H1 (cell line): Measurements from ENCODE around the gene EFCAB6. TPM values are rescaled to one million over a fixed set of nuclear protein-coding genes. Genes with fewer than 3 reads are reported as not detected.
A peak's percentile ranks its signal among the peaks of the same experiment; 100 is the strongest.

Experiments used
- CTCF ChIA-PET: fragments of 300-600 bp; sonication (Branson Sonifier 250); formaldehyde crosslinking; loops from one replicate; lab custom pipeline; 2021; ENCODE audit not compliant: partially characterized antibody; lab: Charles Lee
- POLR2A ChIA-PET: fragments of 300-600 bp; sonication (Branson Sonifier 250); formaldehyde crosslinking; loops from one replicate; lab custom pipeline; 2021; ENCODE audit warnings: inconsistent platforms; ENCODE audit not compliant: partially characterized antibody; lab: Charles Lee
- DNase-seq, 2 experiments: peaks; one replicate each; pipeline versions ENCODE4 v3.0.0 to v3.0.0-alpha.2; 2010 to 2022; ENCODE audit warnings: low spot score in 2 of 2, low read depth in 1 of 2, mixed read lengths in 1 of 2
- FAIRE-seq: peaks from 2 replicates; lab custom pipeline; 2011; peaks lifted over from hg19 to GRCh38; lab: Jason Lieb, UNC
- H2AFZ ChIP-seq: 2 replicates; pipeline ENCODE4 v1.8.1; 2012; ENCODE audit warnings: low read length, inconsistent platforms
- H2AK5ac ChIP-seq: 2 replicates; pipeline ENCODE4 v1.6.1; 2013; ENCODE audit warnings: low read depth, low read length
- H2BK120ac ChIP-seq: replicated peaks from 2 replicates; pipeline ENCODE3; 2013; ENCODE audit warnings: low read depth, low read length, inconsistent platforms
- H2BK12ac ChIP-seq: 2 replicates; pipeline ENCODE4 v1.6.1; 2013; ENCODE audit warnings: low read depth, low read length
- H2BK15ac ChIP-seq: 2 replicates; pipeline ENCODE4 v1.6.1; 2013; ENCODE audit warnings: low read length
- H2BK20ac ChIP-seq: 2 replicates; pipeline ENCODE4 v1.6.1; 2013; ENCODE audit warnings: low read length
- H2BK5ac ChIP-seq: 2 replicates; pipeline ENCODE4 v1.6.1; 2013; ENCODE audit warnings: low read depth, low read length
- H3K14ac ChIP-seq: 2 replicates; pipeline ENCODE4 v1.6.1; 2013; ENCODE audit warnings: inconsistent platforms; ENCODE audit not compliant: insufficient read length
- H3K18ac ChIP-seq: 2 replicates; pipeline ENCODE4 v1.6.1; 2013; ENCODE audit warnings: low read length; ENCODE audit errors: extremely low read depth
- H3K23ac ChIP-seq: 2 replicates; pipeline ENCODE4 v1.6.1; 2013; ENCODE audit warnings: inconsistent platforms; ENCODE audit not compliant: insufficient read length
- H3K23me2 ChIP-seq: 2 replicates; pipeline ENCODE4 v1.6.1; 2013; ENCODE audit warnings: low read depth, low read length
- H3K27ac ChIP-seq: 2 replicates; pipeline ENCODE4 v1.6.1; 2011; ENCODE audit warnings: low read depth, low read length, inconsistent platforms
- H3K27me3 ChIP-seq, 4 experiments: replicated peaks in 1 of 4; 1 replicate in 1 of 4; 2 replicates in 3 of 4; pipeline versions ENCODE4 v1.6.1 to v1.8.1; 2011 to 2013; ENCODE audit warnings: low read length in 3 of 4, mild to moderate bottlenecking in 3 of 4, inconsistent platforms in 2 of 4, mixed read lengths in 2 of 4, moderate library complexity in 1 of 4; ENCODE audit not compliant: control insufficient read depth in 3 of 4, insufficient read depth in 3 of 4; ENCODE audit errors: extremely low read depth in 1 of 4
- H3K36me3 ChIP-seq, 4 experiments: 2 replicates each; pipeline versions ENCODE4 v1.6.1 to v1.8.1; 2011 to 2013; ENCODE audit warnings: mild to moderate bottlenecking in 4 of 4, low read length in 3 of 4, moderate library complexity in 2 of 4, control low read depth in 1 of 4, inconsistent platforms in 1 of 4; ENCODE audit not compliant: insufficient read depth in 4 of 4, control insufficient read depth in 2 of 4
- H3K4ac ChIP-seq: replicated peaks from 2 replicates; pipeline ENCODE3; 2013; ENCODE audit warnings: low read length, low read depth, mixed read lengths, inconsistent platforms; ENCODE audit not compliant: insufficient read length
- H3K4me1 ChIP-seq, 4 experiments: replicated peaks in 1 of 4; 1 replicate in 1 of 4; 2 replicates in 3 of 4; pipeline versions ENCODE4 v1.6.1 to v1.8.1; 2011 to 2013; ENCODE audit warnings: low read length in 3 of 4, inconsistent platforms in 2 of 4, mixed read lengths in 1 of 4; ENCODE audit not compliant: insufficient read depth in 4 of 4, control insufficient read depth in 3 of 4
- H3K4me2 ChIP-seq, 2 experiments: 2 replicates each; pipeline versions ENCODE4 v1.6.1 to v1.8.1; 2011 to 2013; ENCODE audit warnings: low read depth in 2 of 2, low read length in 2 of 2, control low read depth in 1 of 2, inconsistent platforms in 1 of 2, mild to moderate bottlenecking in 1 of 2; ENCODE audit not compliant: insufficient read depth in 1 of 2
- H3K4me3 ChIP-seq, 4 experiments: fragments of 200-600, 300-600 bp in 1 of 4; sonication (generic), shearing (Covaris generic), sonication (Bioruptor Twin) in 1 of 4; 2 replicates each; pipeline versions ENCODE4 v1.5.1 to v1.8.1; 2011 to 2016; ENCODE audit warnings: low read length in 4 of 4, low read depth in 3 of 4, control low read depth in 2 of 4, inconsistent platforms in 2 of 4, mild to moderate bottlenecking in 2 of 4, mixed read lengths in 1 of 4, moderate library complexity in 1 of 4; ENCODE audit not compliant: insufficient read depth in 2 of 4; ENCODE audit errors: extremely low read depth in 1 of 4
- H3K56ac ChIP-seq: replicated peaks from 2 replicates; pipeline ENCODE3; 2013; ENCODE audit warnings: low read depth, mild to moderate bottlenecking, mixed read lengths, low read length, inconsistent platforms; ENCODE audit not compliant: insufficient read length
- H3K79me1 ChIP-seq: 2 replicates; pipeline ENCODE4 v1.6.1; 2013; ENCODE audit warnings: low read depth, low read length, control low read depth
- H3K79me2 ChIP-seq, 2 experiments: 2 replicates each; pipeline versions ENCODE4 v1.6.1 to v1.8.1; 2012 to 2013; ENCODE audit warnings: low read length in 2 of 2, mild to moderate bottlenecking in 2 of 2, inconsistent platforms in 1 of 2; ENCODE audit not compliant: insufficient read depth in 2 of 2, control insufficient read depth in 1 of 2
- H3K9ac ChIP-seq, 4 experiments: replicated peaks in 1 of 4; 1 replicate in 1 of 4; 2 replicates in 3 of 4; pipeline versions ENCODE4 v1.6.1 to v1.8.1; 2011 to 2013; ENCODE audit warnings: low read depth in 3 of 4, low read length in 3 of 4, control low read depth in 2 of 4, mild to moderate bottlenecking in 2 of 4, moderate library complexity in 2 of 4, inconsistent platforms in 1 of 4; ENCODE audit errors: extremely low read depth in 1 of 4
- H3K9me3 ChIP-seq, 2 experiments: 2 replicates each; pipeline versions ENCODE4 v1.6.1 to v1.8.1; 2012 to 2013; ENCODE audit warnings: mild to moderate bottlenecking in 2 of 2, moderate library complexity in 2 of 2, control low read depth in 1 of 2, inconsistent platforms in 1 of 2, low read depth in 1 of 2, low read length in 1 of 2, mixed read lengths in 1 of 2; ENCODE audit not compliant: insufficient read depth in 2 of 2
- H4K20me1 ChIP-seq, 2 experiments: replicated peaks in 1 of 2; 2 replicates each; pipeline versions ENCODE3 to v1.8.1; 2011 to 2013; ENCODE audit warnings: inconsistent platforms in 2 of 2, low read length in 2 of 2, mild to moderate bottlenecking in 1 of 2; ENCODE audit not compliant: insufficient read depth in 2 of 2, control insufficient read depth in 1 of 2
- H4K5ac ChIP-seq: 2 replicates; pipeline ENCODE4 v1.6.1; 2013; ENCODE audit warnings: low read length, low read depth, mixed read lengths, inconsistent platforms; ENCODE audit not compliant: insufficient read length
- H4K8ac ChIP-seq: 2 replicates; pipeline ENCODE4 v1.8.0; 2013; ENCODE audit warnings: mild to moderate bottlenecking, moderate library complexity, low read length, inconsistent platforms; ENCODE audit not compliant: insufficient read depth; ENCODE audit errors: extremely low read depth
- H4K91ac ChIP-seq: replicated peaks from 2 replicates; pipeline ENCODE3; 2013; ENCODE audit warnings: low read length, mixed read lengths, inconsistent platforms; ENCODE audit not compliant: insufficient read length
- BRCA1 ChIP-seq: IDR thresholded peaks from 2 replicates; pipeline ENCODE4 v1.6.1; 2012; ENCODE audit warnings: low read depth, low read length, improper control_type of control experiment
- CEBPB ChIP-seq: IDR thresholded peaks from 2 replicates; pipeline ENCODE4 v1.6.1; 2012; ENCODE audit warnings: low read depth, low read length
- EZH2 ChIP-seq: fragments of 200-600 bp; sonication (generic); IDR thresholded peaks from 2 replicates; pipeline ENCODE4 v1.7.1; 2012; ENCODE audit warnings: low read depth, mild to moderate bottlenecking, moderate library complexity, low read length, inconsistent platforms; ENCODE audit not compliant: severe bottlenecking
- FOSL1 ChIP-seq: IDR thresholded peaks from 2 replicates; pipeline ENCODE4 v1.6.1; 2011; ENCODE audit warnings: mild to moderate bottlenecking, low read depth, low read length, moderate library complexity; ENCODE audit not compliant: insufficient read depth
- NRF1 ChIP-seq: IDR thresholded peaks from 2 replicates; pipeline ENCODE4 v1.6.1; 2011; ENCODE audit warnings: mild to moderate bottlenecking, low read depth, low read length, improper control_type of control experiment
- PHF8 ChIP-seq: fragments of 200-600 bp; sonication (generic); conservative IDR thresholded peaks from 2 replicates; pipeline ENCODE4 v1.7.1; 2012; ENCODE audit warnings: low read depth, mild to moderate bottlenecking, inconsistent platforms, low read length, moderate library complexity
- POU5F1 ChIP-seq: IDR thresholded peaks from 2 replicates; pipeline ENCODE4 v1.6.1; 2011; ENCODE audit warnings: low read depth, mild to moderate bottlenecking, low read length, moderate library complexity
- RBBP5 ChIP-seq: IDR thresholded peaks from 2 replicates; pipeline ENCODE4 v1.7.1; 2012; ENCODE audit warnings: low read depth, mild to moderate bottlenecking, inconsistent platforms, low read length, moderate library complexity, borderline replicate concordance
- SIX5 ChIP-seq: IDR thresholded peaks from 2 replicates; pipeline ENCODE4 v1.6.1; 2011; ENCODE audit warnings: mild to moderate bottlenecking, low read depth, low read length
- SP1 ChIP-seq: IDR thresholded peaks from 2 replicates; pipeline ENCODE4 v1.6.1; 2011; ENCODE audit warnings: low read depth, low read length
- TEAD4 ChIP-seq: IDR thresholded peaks from 2 replicates; pipeline ENCODE4 v1.6.1; 2012; ENCODE audit warnings: low read depth, low read length, inconsistent platforms, mixed read lengths
- ZNF274 ChIP-seq: IDR thresholded peaks from 2 replicates; pipeline ENCODE4 v1.7.0; 2012; ENCODE audit warnings: low read length, borderline replicate concordance; ENCODE audit errors: extremely low read depth
- WGBS, 2 experiments: shearing (Covaris generic) in 1 of 2; methylation state at CpG; one replicate each; pipeline versions ENCODE4 v1.1.6 to v1.1.7; 2013 to 2015; ENCODE audit warnings: low lambda C conversion rate in 2 of 2, mixed read lengths in 2 of 2, inconsistent platforms in 1 of 2, low coverage in 1 of 2, missing lambda C conversion rate in 1 of 2; ENCODE audit not compliant: insufficient replicate concordance in 2 of 2, insufficient coverage in 1 of 2, insufficient read length in 1 of 2; ENCODE audit errors: extremely low coverage in 1 of 2, missing lambda C conversion rate in 1 of 2; 5-methylcytosine and 5-hydroxymethylcytosine counted together
- polyA plus RNA-seq, 7 experiments: library from polyadenylated mRNA; depleted of rRNA in 3 of 7; stranded (reverse) in 5 of 7; unstranded in 2 of 7; fragments of >200 nt in 5 of 7; fragments of 200-250 nt in 2 of 7; gene quantifications; 1 replicate in 5 of 7; 2 replicates in 1 of 7; 4 replicates in 1 of 7; pipeline versions ENCODE4 v1.2.1 to v1.2.3, GENCODE V29; 2011 to 2013; ENCODE audit warnings: missing spikeins in 2 of 7, mixed read lengths in 2 of 7
- total RNA-seq: library from RNA; stranded (reverse); fragmentation: NEBNext Ultra II Directional; extraction: Animal tissue kit (Norgen Biotek cat#: 25700); gene quantifications from 2 replicates; pipeline ENCODE4 v1.2.1, GENCODE V29; 2021

Gene EFCAB6
- total and polyA plus RNA-seq, 2 of the 8 experiments (the other 6 are each of a cell fraction or from before 2014, with no cell fraction given): 0.32 to 1.7 TPM

DNA sequence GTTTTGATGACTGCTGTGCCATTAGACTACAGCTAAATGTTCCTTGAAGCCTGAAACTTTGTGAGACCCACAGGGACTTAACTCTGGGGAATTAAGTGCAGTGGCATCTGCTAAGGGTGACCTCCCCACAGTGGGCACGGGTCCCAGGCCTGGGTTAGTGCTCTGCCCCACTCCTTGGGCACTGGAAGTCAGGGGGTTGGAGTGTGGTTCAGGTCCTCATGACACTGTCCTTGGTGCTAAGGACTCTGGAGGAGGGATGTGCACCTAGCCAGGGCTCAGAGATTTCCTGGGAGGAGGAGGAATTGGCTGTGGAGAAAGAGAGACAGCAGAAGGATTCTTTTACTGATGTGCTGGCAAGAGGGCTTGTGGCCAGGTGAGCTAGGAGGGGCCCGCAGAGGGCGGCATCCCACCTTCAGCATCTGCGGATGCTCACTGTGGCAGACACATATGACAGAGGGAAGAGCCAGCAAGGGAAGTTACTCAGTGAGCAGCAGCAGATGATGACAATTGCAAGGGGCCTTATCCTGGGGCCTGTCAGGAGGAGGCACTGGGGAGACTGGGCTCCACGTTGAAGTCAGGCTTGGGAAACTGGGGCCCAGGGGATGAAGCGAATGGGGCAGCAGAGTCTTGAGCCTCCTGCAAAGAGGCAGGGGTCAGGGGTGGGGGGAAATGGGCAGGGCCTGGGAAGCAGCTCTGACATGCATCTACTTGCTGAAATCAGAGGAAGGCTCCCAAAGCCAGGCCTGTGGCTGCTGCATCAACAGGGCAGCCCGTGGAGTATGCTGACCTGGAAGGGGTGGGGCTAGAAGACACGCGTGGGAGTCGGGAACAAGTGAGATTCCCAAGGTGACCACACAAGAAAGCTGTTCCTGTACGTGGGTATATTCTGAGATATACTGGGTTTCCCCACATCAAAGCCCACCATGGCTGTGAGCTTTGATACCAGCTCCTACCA is 256.3 kb downstream of the EFCAB6 start:
- DNase-seq (peak in 1 of 2 experiments; percentile 36), FAIRE-seq (no peak)
- no peaks in the 10 kb centered on the region for H3K27me3 ChIP-seq
- no peak overlapping the region for H3K4me2 ChIP-seq
- no peak overlapping the region for H3K14ac ChIP-seq
- H4K5ac ChIP-seq: no peak overlapping the region
- no peak overlapping the region for H4K8ac ChIP-seq
- H2BK5ac ChIP-seq: no peak overlapping the region
- no peak overlapping the region for H3K4ac ChIP-seq
- H2BK20ac ChIP-seq: no peak overlapping the region
- no peak overlapping the region for H2BK12ac ChIP-seq
- no peak overlapping the region for H3K4me3 ChIP-seq
- no peaks in the 10 kb centered on the region for H4K20me1 ChIP-seq
- H2BK15ac ChIP-seq: no peak overlapping the region
- no peak overlapping the region for H2BK120ac ChIP-seq
- no peaks in the 10 kb centered on the region for H3K36me3 ChIP-seq
- H3K18ac ChIP-seq: no peak overlapping the region
- H2AFZ ChIP-seq: no peak overlapping the region
- H4K91ac ChIP-seq: no peak overlapping the region
- POLR2A ChIA-PET: interaction anchor here (0.9 kb wide), 1 partner anchor 11 kb away, joined by 3 read pairs; no protein-coding TSS in a partner anchor
- no peaks in the 10 kb centered on the region for H3K79me1 ChIP-seq
- no peak overlapping the region for H3K9ac ChIP-seq
- H3K23me2 ChIP-seq: no peaks in the 10 kb centered on the region
- no peak overlapping the region for H2AK5ac ChIP-seq
- H3K27ac ChIP-seq: no peak overlapping the region
- H3K4me1 ChIP-seq: peaks cover 0 to under 1% (median 0%) of the 10 kb centered on the region in 4 experiments; a peak in 1 of 7 replicates
- H3K9me3 ChIP-seq: peaks cover 10 to 11% of the 10 kb centered on the region in 2 experiments; a peak in 2 of 4 replicates
- H3K79me2 ChIP-seq: no peaks in the 10 kb centered on the region
- WGBS, 2 experiments: 88% methylated on average over 11 of the region's 11 CpGs; no CpG with 5 or more reads in 1 of the 2 experiments
- CTCF ChIA-PET: interaction anchor here (0.9 to 2.2 kb wide), 3 partner anchors 10 to 14 kb away, joined by 3 to 5 read pairs (median 4); no protein-coding TSS in a partner anchor
- no peak overlapping the region for H3K56ac ChIP-seq
- H3K23ac ChIP-seq: no peak overlapping the region
- TF ChIP-seq POU5F1 (no peak), FOSL1 (no peak), SP1 (no peak), SIX5 (no peak), EZH2 (no peak), CEBPB (no peak), TEAD4 (no peak), BRCA1 (no peak), RBBP5 (no peak), PHF8 (no peak), ZNF274 (no peak), NRF1 (no peak)
